ENCODE data around the gene DDX20. TPM values are rescaled to one million over a fixed set of nuclear protein-coding genes. Genes with fewer than 3 reads are reported as not detected.
A peak's percentile ranks its signal among the peaks of the same experiment; 100 is the strongest.

The DDX20 gene
- total RNA-seq, 2 experiments from 2014 or later: 14.1 to 17.9 TPM

GRCh38 chr1:111768625-111769024 lies 12.9 kb downstream of the DDX20 start:
- Mint-ChIP-seq H3K27ac (no peak overlapping the region), H3K9me3 (ENCODE audit: low read depth) (no peaks in the 10 kb centered on the region), H3K4me3 (no peak overlapping the region), H3K4me1 (peaks cover 5% of the 10 kb centered on the region), H3K27me3 (no peaks in the 10 kb centered on the region), H3K36me3 (peaks cover 31% of the 10 kb centered on the region)
- no peak for DNase-seq
- ATAC-seq: no peak
- CTCF ChIA-PET: interaction anchor here (0.9 to 2.2 kb wide), 15 partner anchors 8 to 494 kb away, joined by 3 to 16 read pairs (median 5); partner anchors contain the start of genes DDX20 and INKA2

DNA sequence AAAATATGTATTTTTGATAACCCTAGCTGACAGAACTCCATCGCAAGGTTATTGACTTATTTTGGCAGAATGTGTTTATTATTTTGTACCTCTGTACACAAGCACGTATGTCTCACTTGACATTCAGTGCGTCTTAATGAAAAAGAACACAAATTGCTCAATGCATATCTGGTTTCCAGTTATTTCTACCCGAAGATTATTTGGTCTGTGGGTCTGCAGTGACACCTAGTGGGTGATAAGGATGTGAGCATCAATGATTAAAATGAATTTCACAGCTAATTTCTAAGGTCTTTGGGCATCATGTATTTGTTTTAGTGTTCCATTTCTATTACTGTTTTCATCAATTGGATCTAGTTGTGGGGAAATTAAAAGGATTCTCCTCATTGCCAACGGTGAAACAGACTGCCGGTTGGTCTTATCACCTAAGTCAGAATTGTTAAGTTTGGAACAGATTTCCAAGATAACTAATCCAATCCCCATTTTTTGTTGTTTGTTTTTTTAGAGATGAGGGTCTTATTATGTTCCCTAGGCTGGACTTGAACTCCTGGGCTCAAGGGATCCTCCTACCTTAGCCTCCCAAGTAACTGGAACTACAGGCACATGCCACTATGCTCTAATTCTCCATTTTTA lies 13.9 kb downstream of the DDX20 start:
- Mint-ChIP-seq H3K36me3 (peaks cover 26% of the 10 kb centered on the region), H3K27me3 (no peaks in the 10 kb centered on the region), H3K4me3 (no peak overlapping the region), H3K9me3 (ENCODE audit: low read depth) (no peaks in the 10 kb centered on the region), H3K27ac (no peak overlapping the region), H3K4me1 (peaks cover 5% of the 10 kb centered on the region)
- CTCF ChIA-PET: interaction anchor here (0.6 to 2.2 kb wide), 25 partner anchors 9 to 547 kb away, joined by 3 to 16 read pairs (median 4); partner anchors contain the start of genes DDX20 and INKA2
- peak; percentile 58 for ATAC-seq
- peak; percentile 64 for DNase-seq

GRCh38 chr1:111770916-111771315 lies 15.2 kb downstream of the DDX20 start:
- CTCF ChIA-PET: interaction anchor here (1.4 to 1.5 kb wide), 2 partner anchors 10 to 24 kb away, joined by 3 to 4 read pairs; no protein-coding TSS in a partner anchor
- DNase-seq: no peak

DNA sequence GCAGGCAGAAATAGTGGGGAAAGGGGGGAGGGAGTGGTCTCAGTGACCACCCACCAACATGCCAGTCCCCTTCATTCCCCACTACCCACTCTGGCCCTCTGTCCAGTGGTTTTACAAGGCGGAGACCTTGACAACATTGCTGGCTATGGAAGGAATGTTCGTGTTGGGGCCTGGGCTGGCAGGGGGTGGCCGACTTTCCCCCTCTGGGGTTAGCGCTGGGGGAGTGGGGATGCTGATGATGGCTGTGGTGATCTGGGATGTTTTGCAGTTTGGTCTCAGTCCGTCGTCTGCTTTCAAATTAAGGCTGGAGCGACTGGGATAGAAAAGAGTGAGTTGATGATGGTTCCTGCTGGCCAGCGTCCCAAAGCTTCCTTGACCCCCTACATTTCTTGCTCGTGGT lies 20.3 kb downstream of the DDX20 start:
- no peak for ATAC-seq
- Mint-ChIP-seq H3K36me3 (no peaks in the 10 kb centered on the region), H3K27me3 (no peaks in the 10 kb centered on the region), H3K4me3 (no peak overlapping the region), H3K4me1 (no peaks in the 10 kb centered on the region), H3K27ac (no peak overlapping the region), H3K9me3 (ENCODE audit: low read depth) (no peaks in the 10 kb centered on the region)
- CTCF ChIA-PET: no interaction called here
- DNase-seq: no peak

More at GRCh38 chr1:111770916-111771315, 15.2 kb downstream of the DDX20 start:
- H3K9me3 Mint-ChIP-seq (ENCODE audit: low read depth): no peaks in the 10 kb centered on the region
- H3K4me1 Mint-ChIP-seq: peaks cover 2% of the 10 kb centered on the region
- H3K27me3 Mint-ChIP-seq: no peaks in the 10 kb centered on the region
- H3K36me3 Mint-ChIP-seq: peaks cover 17% of the 10 kb centered on the region
- no peak overlapping the region for H3K4me3 Mint-ChIP-seq
- no peak overlapping the region for H3K27ac Mint-ChIP-seq
- no peak for ATAC-seq

DNA sequence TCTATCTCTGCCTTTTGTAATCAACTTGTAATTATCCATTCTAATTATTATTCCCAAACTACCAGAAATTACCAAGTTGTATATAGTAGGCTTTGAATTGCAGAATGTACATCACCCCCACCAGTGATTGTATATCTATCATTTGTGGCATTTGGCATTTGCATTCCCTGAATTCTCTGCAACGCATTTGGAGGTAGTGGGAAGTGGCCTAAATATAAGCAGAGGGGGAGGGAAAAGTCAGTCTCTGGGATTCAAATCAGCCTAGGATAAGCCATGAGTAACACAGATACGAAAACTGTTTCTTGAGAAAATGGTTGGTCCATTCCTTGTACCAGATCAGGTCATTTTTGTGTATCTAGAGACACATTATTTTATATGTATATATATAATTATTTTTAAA lies 20.7 kb downstream of the DDX20 start:
- Mint-ChIP-seq H3K4me1 (no peaks in the 10 kb centered on the region), H3K27me3 (no peaks in the 10 kb centered on the region), H3K27ac (no peak overlapping the region), H3K36me3 (no peaks in the 10 kb centered on the region), H3K9me3 (ENCODE audit: low read depth) (no peaks in the 10 kb centered on the region), H3K4me3 (no peak overlapping the region)
- DNase-seq (no peak), ATAC-seq (no peak)
- CTCF ChIA-PET: no interaction called here

GRCh38 chr1:111776861-111777260 lies 21.2 kb downstream of the DDX20 start:
- DNase-seq (no peak), ATAC-seq (no peak)
- Mint-ChIP-seq H3K9me3 (ENCODE audit: low read depth) (no peaks in the 10 kb centered on the region), H3K27me3 (peaks cover 2% of the 10 kb centered on the region), H3K4me1 (no peaks in the 10 kb centered on the region), H3K36me3 (no peaks in the 10 kb centered on the region), H3K4me3 (no peak overlapping the region), H3K27ac (no peak overlapping the region)
- CTCF ChIA-PET: no interaction called here

GRCh38 chr1:111777301-111777700 lies 21.6 kb downstream of the DDX20 start:
- Mint-ChIP-seq H3K27ac (no peak overlapping the region), H3K27me3 (peaks cover 2% of the 10 kb centered on the region), H3K9me3 (ENCODE audit: low read depth) (no peaks in the 10 kb centered on the region), H3K36me3 (no peaks in the 10 kb centered on the region), H3K4me3 (no peak overlapping the region), H3K4me1 (no peaks in the 10 kb centered on the region)
- ATAC-seq: no peak
- CTCF ChIA-PET: no interaction called here
- DNase-seq: no peak

DNA sequence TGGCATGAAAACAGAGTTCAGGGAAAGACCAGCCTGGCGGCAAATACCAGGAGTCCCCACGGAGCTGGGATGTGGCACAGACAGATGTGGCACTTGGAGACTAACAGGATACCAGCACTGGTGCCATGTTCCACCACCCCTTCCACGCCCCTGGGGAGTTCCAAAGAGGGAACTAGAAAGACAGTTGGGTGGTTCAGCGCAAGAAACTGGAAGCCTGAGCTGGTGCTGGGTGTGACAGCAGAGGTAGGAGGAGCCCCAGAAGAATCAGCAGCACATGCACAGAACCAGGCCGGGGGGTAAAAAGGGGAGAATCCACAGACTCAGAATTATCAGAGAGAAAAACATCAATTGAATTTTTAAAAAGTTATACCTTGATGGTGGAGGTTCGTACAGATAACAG lies 22.4 kb downstream of the DDX20 start:
- peaks cover 2% of the 10 kb centered on the region for H3K27me3 Mint-ChIP-seq
- H3K36me3 Mint-ChIP-seq: no peaks in the 10 kb centered on the region
- H3K9me3 Mint-ChIP-seq (ENCODE audit: low read depth): no peaks in the 10 kb centered on the region

GRCh38 chr1:111778541-111779051 lies 22.9 kb downstream of the DDX20 start:
- ATAC-seq (no peak), DNase-seq (no peak)
- Mint-ChIP-seq H3K36me3 (no peaks in the 10 kb centered on the region), H3K27ac (no peak overlapping the region), H3K4me1 (no peaks in the 10 kb centered on the region), H3K27me3 (peaks cover 7% of the 10 kb centered on the region), H3K9me3 (ENCODE audit: low read depth) (no peaks in the 10 kb centered on the region), H3K4me3 (no peak overlapping the region)
- CTCF ChIA-PET: no interaction called here

More for the DNA sequence above, 22.4 kb downstream of the DDX20 start:
- no peak overlapping the region for H3K27ac Mint-ChIP-seq
- ATAC-seq: no peak
- H3K4me1 Mint-ChIP-seq: no peaks in the 10 kb centered on the region
- no peak overlapping the region for H3K4me3 Mint-ChIP-seq
- CTCF ChIA-PET: no interaction called here
- no peak for DNase-seq

- no peak for ATAC-seq
- Mint-ChIP-seq H3K4me1 (no peaks in the 10 kb centered on the region), H3K4me3 (no peak overlapping the region), H3K9me3 (ENCODE audit: low read depth) (no peaks in the 10 kb centered on the region), H3K27ac (no peak overlapping the region), H3K36me3 (no peaks in the 10 kb centered on the region), H3K27me3 (peaks cover 8% of the 10 kb centered on the region)
- CTCF ChIA-PET: interaction anchor here (1.2 kb wide), 1 partner anchor 10 kb away, joined by 3 read pairs; no protein-coding TSS in a partner anchor
- no peak for DNase-seq
Measured at GRCh38 chr1:111779546-111779945, 23.8 kb downstream of the DDX20 start.

GRCh38 chr1:111784273-111784901 lies 28.7 kb downstream of the DDX20 start:
- no peak for ATAC-seq
- peaks cover 28% of the 10 kb centered on the region for H3K27me3 Mint-ChIP-seq
- no peak overlapping the region for H3K4me3 Mint-ChIP-seq
- no peaks in the 10 kb centered on the region for H3K4me1 Mint-ChIP-seq
- H3K36me3 Mint-ChIP-seq: no peaks in the 10 kb centered on the region
- CTCF ChIA-PET: no interaction called here
- H3K27ac Mint-ChIP-seq: no peak overlapping the region
- H3K9me3 Mint-ChIP-seq (ENCODE audit: low read depth): no peaks in the 10 kb centered on the region
- DNase-seq: no peak

DNA sequence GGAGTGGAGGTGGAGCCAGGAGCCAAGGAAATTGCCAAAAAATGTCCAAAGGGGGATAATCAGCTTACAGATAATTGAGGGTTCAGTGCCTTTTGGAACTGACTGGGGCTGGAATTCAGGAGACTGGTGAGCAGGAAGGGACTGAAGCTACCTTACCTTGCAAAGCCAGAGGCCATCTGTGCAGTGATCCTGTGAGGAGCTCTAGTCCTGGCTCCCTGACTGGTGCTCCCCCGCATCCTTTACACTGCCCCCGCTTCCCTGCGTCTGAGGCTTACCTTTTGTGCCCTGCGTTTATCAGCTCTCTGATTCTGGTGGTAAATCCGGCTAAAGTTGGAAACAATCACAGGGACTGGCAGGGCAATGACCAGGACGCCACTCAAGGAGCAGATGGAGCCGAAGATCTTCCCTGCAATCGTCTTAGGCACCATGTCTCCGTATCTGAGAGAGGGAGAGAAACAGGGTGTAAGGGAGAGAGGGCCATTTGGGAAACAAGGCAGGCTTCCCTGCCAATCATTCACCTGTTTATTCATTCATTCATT lies 31.0 kb downstream of the DDX20 start:
- DNase-seq (no peak), ATAC-seq (no peak)
- Mint-ChIP-seq H3K4me3 (no peak overlapping the region), H3K4me1 (no peaks in the 10 kb centered on the region), H3K27me3 (peaks cover 40% of the 10 kb centered on the region), H3K36me3 (no peaks in the 10 kb centered on the region), H3K27ac (no peak overlapping the region), H3K9me3 (ENCODE audit: low read depth) (no peaks in the 10 kb centered on the region)
- CTCF ChIA-PET: no interaction called here

GRCh38 chr1:111789142-111789541 lies 33.4 kb downstream of the DDX20 start:
- Mint-ChIP-seq H3K9me3 (ENCODE audit: low read depth) (no peaks in the 10 kb centered on the region), H3K4me3 (no peak overlapping the region), H3K36me3 (no peaks in the 10 kb centered on the region), H3K27me3 (peaks cover 48% of the 10 kb centered on the region), H3K27ac (no peak overlapping the region), H3K4me1 (no peaks in the 10 kb centered on the region)
- CTCF ChIA-PET: no interaction called here
- DNase-seq (no peak), ATAC-seq (no peak)
